HuH-7.5 (cell line): ENCODE data around the gene LRRC37A.
"Not testable (repeated sequence)": the region's sequence is repeated elsewhere in the genome, so short reads cannot be mapped to it uniquely, and the experiment has no call there.

ENCODE experiments used
- DNase-seq: peaks from one replicate; pipeline ENCODE4 v3.0.0; 2011; ENCODE audit warnings: low spot score

LRRC37A gene

DNA sequence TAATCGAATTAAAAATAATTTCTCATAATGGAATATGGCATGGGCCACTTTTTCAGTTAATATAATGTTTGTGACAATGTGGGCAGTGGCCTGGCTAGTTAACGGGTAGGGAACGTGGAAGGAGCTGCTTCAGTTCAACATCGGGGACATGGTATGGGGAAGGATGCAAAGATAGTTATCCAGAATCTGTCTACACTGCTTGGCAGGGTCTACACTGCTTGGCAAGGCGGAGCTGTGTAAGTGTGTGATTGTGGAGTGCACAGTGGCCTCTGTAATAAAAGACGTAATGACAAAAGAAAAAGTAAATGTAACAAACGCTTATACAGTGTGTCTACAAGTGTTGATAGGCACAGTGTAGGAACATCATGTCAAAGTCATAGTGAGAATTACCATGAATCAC lies 7.3 kb upstream of the LRRC37A start:
- not testable (repeated sequence) for DNase-seq

DNA sequence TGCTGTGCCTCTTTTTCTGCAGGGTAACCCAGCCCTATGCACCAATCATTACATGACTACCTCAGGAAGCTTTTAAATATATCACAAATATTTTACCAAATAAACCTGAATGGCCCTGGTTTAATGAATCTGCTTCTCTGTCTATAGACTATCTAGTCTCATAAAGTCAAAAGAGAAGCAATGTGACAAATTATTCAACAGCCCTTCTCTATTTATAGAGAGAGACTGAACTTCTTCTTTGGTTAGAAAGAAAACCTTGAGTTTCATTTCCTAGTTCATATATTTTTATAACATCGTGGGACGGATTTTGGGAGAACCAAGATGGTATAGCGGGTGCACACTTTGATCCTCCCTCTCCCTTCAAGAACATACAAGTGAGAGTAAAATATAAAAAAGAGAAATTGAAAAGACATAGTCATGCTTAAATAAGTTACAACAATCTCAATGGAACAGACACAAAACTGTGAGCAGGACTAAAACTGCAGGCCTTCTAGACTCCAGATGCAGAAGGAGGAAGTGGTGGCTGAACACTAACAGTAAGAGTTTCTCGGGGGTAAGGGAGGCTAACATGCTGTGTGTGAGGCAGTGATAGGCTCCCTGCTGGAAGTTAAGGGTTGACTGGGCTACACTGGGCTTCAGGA lies 3.9 kb upstream of the LRRC37A start:
- DNase-seq: not testable (repeated sequence)

DNA sequence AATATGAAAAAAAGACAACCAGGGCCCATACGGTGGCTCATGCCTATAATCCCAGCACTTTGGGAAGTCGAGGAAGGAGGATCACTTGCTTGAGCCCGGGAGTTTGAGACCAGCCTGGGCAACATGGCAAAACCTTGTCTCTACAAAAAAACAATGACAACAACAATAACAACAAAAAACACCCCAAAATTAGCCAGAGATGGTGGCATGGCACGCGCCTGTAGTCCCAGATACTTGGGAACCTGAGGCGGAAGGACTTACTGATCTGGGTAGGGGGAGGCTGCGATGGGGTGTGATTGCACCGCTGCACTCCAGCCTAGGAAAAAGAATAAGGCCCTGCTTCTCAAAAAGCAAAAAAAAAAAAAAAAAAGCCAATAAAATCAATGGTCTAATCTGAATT lies 3.3 kb upstream of the LRRC37A start:
- DNase-seq: not testable (repeated sequence)

DNA sequence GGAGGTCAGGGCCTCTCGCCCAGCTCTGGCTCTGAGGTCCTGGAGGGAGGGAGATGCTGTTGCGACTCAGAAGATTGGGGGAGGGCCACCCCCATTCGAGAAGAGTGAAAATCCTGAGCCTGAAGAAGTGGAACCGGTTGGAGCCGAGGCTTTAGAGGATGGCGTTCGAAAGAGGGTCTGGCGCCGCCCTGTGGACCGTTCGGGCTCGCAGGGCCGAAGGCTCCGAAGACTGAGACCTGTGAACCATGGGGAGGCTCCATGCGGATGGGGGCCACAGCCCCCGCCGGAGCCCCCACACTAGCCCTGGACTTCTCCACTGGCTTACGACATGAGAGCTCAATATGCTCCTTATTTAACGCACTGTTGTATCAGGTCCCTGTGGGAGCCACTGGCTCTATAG lies 46.3 kb downstream of the LRRC37A start:
- not testable (repeated sequence) for DNase-seq

DNA sequence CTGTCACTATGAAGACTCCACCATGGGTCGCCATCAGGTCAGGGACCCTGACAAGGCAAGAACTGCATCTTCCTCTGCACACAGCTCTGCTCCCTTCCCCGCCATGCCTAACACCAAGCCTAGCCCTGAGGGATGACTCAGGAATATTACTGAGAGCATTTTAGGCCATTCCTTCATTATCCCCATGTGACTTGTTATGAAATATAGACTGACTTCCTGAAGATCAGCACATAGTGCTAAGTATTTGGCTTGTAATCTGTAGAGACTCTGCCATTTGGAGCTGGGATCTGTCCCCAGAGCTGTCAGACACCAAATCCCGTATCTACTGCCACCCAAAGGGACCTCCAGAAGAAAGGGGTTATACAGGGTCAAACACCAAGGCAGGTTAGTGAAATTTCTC lies 47.2 kb downstream of the LRRC37A start:
- not testable (repeated sequence) for DNase-seq

DNA sequence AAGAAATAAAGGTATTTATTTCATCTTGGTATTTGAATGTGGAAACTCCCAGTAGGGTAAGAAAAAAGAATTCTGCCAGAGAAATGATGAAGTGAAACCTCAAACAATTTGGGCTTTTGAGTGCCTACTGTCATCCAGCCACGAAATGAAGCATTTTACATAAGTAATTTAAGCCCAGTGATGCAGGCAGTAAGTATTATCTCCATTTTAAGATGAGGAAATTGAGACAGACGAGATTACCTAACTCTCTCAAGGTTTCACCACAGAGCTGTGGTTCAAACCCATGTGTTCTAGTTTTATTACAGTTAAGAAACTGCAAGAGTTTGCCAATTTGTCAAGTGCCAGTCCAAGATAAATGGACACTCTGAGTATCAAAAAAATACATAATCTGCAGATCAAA lies 53.4 kb downstream of the LRRC37A start:
- not testable (repeated sequence) for DNase-seq

DNA sequence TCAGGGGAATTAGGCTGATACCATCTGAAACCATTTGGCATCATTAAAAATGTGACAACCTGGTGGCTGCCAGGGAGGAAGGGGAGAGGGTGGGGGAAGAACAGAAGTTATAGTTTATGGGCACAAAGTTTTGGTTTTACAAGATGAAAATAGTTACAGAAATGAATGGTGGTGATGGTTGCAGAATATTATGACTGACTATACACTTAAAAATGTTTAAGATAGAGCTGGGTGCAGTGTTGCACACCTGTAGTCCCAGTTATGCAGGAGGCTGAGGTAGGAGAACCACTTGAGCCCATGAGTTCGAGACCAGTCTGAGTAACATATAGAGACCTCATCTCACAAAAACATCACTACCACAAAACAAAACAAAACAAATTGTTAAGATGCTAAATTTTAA lies 54.1 kb downstream of the LRRC37A start:
- not testable (repeated sequence) for DNase-seq

DNA sequence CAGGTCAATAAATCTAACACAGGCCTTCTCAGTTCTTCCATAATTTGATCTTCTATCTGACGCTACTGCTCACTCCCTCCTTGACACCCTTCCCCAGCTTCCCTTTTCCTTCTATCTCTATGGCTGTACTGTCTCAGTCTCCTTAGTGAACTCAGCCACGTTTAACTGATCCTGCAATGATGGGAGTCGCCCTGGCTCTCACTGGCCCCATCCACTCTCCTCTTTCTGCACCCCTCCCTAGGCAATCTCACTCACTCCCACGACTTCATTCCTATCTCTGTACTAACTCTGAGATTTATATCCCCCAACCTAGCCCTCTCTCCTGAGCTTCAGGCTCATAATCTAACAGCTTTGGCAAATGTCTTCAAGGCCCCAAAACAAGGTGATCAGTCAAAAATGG lies 58.9 kb downstream of the LRRC37A start:
- DNase-seq: not testable (repeated sequence)

DNA sequence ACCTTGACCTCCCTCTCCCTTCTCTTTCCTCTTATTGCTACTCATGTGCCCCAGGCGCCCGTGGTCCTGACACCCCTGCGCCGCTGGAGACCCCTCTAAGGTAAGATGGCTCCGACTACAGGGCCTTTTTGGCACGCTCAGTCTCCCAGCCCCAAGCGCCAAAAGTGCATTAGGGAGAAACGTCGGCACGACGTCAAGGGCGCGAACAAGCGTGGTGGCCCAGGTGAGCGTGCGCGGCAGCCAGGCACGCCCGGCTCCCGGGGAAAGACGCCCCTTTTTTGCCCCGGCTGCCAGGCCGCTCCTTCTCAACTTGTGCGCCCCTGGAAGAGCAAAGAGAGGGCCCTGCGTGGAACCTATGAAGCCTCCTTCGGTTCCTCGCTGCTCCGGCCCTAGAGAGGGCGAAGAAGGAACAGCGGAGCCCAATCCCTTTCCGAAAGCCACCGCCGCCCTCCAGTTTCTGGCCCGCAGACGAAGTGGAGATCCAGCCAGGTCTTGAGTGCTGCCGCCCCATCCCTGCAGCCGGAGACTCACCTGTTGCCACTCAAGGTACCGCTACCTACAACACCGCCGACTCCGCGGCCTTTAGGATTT lies 66.3 kb downstream of the LRRC37A start:
- not testable (repeated sequence) for DNase-seq

DNA sequence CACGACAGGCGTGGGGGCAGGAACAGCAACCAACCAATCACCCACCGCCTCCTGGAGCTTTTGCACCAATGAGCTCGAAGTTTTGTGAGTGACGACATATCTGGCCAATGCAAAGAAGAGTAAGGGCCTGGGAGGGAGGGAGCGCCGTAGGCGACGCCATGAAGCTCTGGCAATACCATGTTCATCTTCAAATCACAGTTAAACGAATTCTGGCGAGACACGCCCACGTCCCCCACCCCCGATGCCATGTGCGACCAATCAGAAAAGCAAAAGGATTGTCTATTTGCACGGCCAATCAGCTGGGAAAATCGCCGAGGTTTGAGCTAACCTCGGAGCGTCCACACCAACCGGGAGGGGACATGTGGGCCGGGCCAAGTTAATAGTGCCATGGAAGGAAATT lies 66.8 kb downstream of the LRRC37A start, which contains the start of gene ARL17B:
Gene ARL17B, minus strand, starts transcription at position 12 of the 400 bp plus-strand sequence. CDS start 3,369 bp downstream, outside the sequence.
- DNase-seq: not testable (repeated sequence)

DNA sequence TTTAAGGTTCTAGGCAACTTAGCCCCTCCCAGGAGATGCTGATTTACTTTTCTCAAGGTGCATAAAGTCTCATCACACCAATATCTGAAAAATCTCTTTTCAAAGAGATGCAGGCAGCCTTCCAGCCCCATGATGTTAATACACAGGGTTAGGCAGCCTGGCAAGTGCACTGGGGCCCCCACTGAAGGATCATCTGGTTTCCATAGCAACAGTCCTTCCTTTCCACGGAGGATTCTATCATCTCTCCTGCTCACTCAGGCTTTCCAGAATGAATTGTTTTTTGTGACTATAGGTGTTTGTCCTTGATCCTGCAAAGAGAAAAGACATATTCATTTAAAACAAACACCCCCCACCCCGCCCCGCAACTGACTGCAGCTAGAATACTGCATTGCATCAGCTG lies 72.6 kb downstream of the LRRC37A start:
- not testable (repeated sequence) for DNase-seq

DNA sequence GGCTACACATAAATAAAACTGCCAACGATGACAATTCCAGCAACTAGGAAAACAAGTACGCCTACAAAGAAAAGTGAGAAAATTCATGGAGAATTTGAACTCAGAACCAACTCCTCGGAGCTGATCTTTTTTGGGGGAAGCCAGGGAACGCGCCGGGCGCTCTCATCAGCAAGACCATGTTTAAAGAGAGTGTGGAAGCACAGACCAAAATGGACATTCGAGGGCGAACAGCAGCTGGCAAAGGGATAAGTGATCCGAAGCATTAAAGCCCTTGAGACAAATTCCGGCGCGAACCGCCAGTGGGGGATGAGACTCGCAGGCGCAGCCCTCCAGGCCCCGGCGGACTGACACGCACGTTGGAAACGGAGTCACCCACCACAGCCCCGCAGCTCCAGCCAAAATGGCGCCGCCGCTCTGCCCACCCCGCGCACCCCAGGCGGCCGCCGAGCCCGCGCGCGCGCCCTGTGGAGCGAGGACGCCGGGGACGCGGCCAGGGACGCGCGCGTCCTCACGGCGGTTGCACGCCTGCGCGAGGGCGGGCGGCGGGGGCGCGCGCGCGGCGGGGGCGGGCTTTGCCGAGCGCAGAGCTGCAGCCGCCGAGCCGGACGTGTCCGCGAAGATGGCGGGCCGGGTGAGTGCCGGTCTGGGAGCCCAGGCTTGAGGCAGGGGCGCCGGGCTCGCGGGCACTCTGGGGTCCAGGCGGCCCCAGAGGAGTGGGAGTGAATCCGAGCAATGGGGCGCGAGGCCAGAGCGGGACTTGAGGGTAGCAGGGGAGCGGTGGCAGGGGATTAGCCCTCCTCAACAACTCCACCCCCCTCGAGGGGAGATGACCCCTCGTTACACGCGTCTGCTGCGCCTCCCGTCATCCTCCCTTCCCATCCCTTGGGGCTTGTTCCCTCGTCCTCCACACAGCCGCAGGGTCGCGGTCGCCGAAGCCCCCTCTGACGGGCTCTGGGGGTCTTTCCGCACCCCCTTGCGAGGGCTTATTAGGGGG lies 77.6 kb downstream of the LRRC37A start:
- DNase-seq: not testable (repeated sequence)

DNA sequence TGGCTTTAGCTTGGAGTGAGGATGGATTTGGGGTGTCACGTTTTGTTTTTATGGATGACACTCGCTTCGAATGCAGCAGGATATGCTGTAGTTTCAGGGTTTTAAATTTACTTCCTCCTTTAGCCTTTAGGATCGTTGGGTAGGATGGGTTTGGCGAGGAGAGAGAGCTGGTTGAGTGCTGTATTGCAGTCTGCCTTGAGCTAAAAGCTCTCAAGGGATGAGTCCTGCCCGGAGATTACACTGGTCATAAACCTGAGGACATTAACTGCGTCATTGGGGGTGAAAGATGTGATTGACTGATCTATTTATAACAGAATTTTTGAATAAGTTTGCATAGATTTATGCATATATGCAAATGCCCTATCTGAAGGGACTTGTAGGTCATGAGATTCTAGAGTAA lies 78.5 kb downstream of the LRRC37A start:
- DNase-seq: not testable (repeated sequence)

DNA sequence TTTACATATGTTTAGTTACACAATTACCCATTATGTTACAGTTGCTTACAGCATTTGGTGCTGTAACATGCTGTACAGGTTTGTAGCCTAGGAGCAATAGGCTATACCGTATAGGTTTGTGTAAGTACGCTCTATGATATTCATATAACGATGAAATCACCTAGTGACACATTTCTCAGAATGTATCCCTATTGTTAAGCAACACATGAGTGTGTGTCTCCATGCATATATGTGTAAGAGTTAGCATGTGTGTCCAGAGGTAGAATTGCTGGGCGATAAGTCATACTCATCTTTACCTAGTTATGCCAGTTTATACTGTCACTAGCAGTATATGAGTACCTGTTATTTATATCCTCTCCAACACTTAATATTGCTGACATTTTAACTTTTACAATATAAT lies 88.2 kb downstream of the LRRC37A start:
- DNase-seq: not testable (repeated sequence)

DNA sequence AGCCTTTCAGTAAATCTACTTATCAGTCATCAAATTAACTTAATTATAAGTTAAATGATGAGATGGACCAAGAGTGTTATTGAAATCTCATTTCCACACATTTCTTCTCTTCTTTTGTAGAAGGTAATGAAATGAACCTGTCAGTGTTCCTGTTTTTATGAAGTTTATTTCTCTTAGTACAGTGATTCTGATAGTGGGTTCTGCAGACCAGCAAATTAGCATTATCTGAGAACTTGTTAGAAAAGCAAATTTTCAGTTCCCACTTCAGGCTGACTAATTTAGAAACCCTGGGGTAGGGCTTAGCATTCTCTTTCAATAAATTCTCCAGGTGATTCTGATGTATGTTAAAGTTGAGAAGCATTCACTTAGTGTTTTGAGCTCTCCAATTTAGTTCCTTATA lies 90.6 kb downstream of the LRRC37A start:
- not testable (repeated sequence) for DNase-seq
